ENCODE data around the gene TMEM192.

Gene TMEM192

GRCh38 chr4:165112368-165113121, at the start of gene TMEM192:
TSS of gene TMEM192 (minus strand) at chr4:165112860. CDS start at chr4:165112773, 87 bp downstream.
- POLR2A ChIA-PET = interaction anchor here (0.6 to 0.9 kb wide), 5 partner anchors 67 to 318 kb away, joined by 3 to 6 read pairs (median 4); no protein-coding TSS in a partner anchor
- CTCF ChIA-PET = interaction anchor here (0.6 to 5.3 kb wide), 42 partner anchors 8 to 951 kb away, joined by 3 to 50 read pairs (median 4); partner anchors contain the start of gene MSMO1
- DNase-seq (ENCODE audit: extremely low spot score) = peak; percentile 97
- TF ChIP-seq, protein P1, sequence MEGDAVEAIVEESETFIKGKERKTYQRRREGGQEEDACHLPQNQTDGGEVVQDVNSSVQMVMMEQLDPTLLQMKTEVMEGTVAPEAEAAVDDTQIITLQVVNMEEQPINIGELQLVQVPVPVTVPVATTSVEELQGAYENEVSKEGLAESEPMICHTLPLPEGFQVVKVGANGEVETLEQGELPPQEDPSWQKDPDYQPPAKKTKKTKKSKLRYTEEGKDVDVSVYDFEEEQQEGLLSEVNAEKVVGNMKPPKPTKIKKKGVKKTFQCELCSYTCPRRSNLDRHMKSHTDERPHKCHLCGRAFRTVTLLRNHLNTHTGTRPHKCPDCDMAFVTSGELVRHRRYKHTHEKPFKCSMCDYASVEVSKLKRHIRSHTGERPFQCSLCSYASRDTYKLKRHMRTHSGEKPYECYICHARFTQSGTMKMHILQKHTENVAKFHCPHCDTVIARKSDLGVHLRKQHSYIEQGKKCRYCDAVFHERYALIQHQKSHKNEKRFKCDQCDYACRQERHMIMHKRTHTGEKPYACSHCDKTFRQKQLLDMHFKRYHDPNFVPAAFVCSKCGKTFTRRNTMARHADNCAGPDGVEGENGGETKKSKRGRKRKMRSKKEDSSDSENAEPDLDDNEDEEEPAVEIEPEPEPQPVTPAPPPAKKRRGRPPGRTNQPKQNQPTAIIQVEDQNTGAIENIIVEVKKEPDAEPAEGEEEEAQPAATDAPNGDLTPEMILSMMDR (IDR thresholded peaks at IDR 0.05; ENCODE audit: control extremely low read depth, extremely low read depth, low read depth, missing control alignments) = peak; percentile 33

DNA sequence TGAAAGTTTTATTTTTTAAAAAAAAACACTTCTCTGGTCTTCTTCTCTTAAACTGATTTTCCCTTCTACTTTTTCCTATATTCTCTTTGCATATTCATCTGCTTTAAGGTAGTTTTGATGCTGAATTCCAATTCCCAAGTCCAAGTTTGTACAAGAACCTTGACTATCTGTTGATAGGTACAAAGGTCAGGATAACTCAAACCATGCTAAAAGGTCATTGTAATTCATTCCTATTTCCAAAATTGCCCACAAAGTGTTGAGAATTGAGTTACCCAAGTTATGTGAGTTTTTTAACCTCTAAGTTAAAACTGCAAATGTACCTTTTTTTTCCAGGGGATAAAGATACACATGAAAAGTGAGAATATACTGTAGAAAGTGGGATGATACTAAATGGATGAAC, 46.1 kb upstream of the TMEM192 start:
- POLR2A ChIA-PET = no interaction called here
- TF ChIP-seq, protein P1 (IDR thresholded peaks at IDR 0.05; ENCODE audit: control extremely low read depth, extremely low read depth, low read depth, missing control alignments) = no peak
- CTCF ChIA-PET = interaction anchor here (1.3 kb wide), 2 partner anchors 27 to 28 kb away, joined by 3 read pairs; no protein-coding TSS in a partner anchor
- no peak for DNase-seq (ENCODE audit: extremely low spot score)

- ChIA-PET CTCF (no interaction called here), POLR2A (no interaction called here)
- TF ChIP-seq, protein P1 (IDR thresholded peaks at IDR 0.05; ENCODE audit: control extremely low read depth, extremely low read depth, low read depth, missing control alignments) = no peak
- no peak for DNase-seq (ENCODE audit: extremely low spot score)
These were observed 44.2 kb upstream of the TMEM192 start for GRCh38 chr4:165156906-165157305.

- TF ChIP-seq, protein P1 (IDR thresholded peaks at IDR 0.05; ENCODE audit: control extremely low read depth, extremely low read depth, low read depth, missing control alignments) = no peak
- ChIA-PET POLR2A (no interaction called here), CTCF (no interaction called here)
- DNase-seq (ENCODE audit: extremely low spot score) = no peak
These were observed 41.8 kb upstream of the TMEM192 start for GRCh38 chr4:165154482-165154881.

GRCh38 chr4:165152527-165152926, 39.9 kb upstream of the TMEM192 start:
- TF ChIP-seq, protein P1 (IDR thresholded peaks at IDR 0.05; ENCODE audit: control extremely low read depth, extremely low read depth, low read depth, missing control alignments) = no peak
- ChIA-PET CTCF (no interaction called here), POLR2A (no interaction called here)
- DNase-seq (ENCODE audit: extremely low spot score) = no peak

GRCh38 chr4:165151734-165152133, 39.1 kb upstream of the TMEM192 start:
- DNase-seq (ENCODE audit: extremely low spot score) = no peak
- CTCF ChIA-PET = interaction anchor here (1.2 kb wide), 1 partner anchor 58 kb away, joined by 3 read pairs; no protein-coding TSS in a partner anchor
- POLR2A ChIA-PET = no interaction called here
- TF ChIP-seq, protein P1 (IDR thresholded peaks at IDR 0.05; ENCODE audit: control extremely low read depth, extremely low read depth, low read depth, missing control alignments) = no peak

Measured in GM10248 (cell line).